ENCODE results near the gene BPIFB1. TPM values are rescaled to one million over a fixed set of nuclear protein-coding genes. Genes with fewer than 3 reads are reported as not detected.
A peak's percentile ranks its signal among the peaks of the same experiment; 100 is the strongest.

Gene BPIFB1
- total and polyA plus RNA-seq, 2 of the 13 experiments (the other 11 are each of a cell fraction or from before 2014, with no cell fraction given), result 0.82 to 4.4 TPM

GRCh38 chr20:33276303-33277113 lies 6.5 kb upstream of the BPIFB1 start (continued):
- peak; percentile 60; the same call in 1 of the 2 replicates for TF ChIP-seq THAP9 (CRISPR knock-in tag; IDR thresholded peaks at IDR 0.05; ENCODE audit: borderline replicate concordance)
- TF ChIP-seq SPEN (CRISPR knock-in tag; IDR thresholded peaks at IDR 0.05; ENCODE audit: low read depth), result no peak
- no peak for TF ChIP-seq ZSCAN25 (CRISPR knock-in tag; IDR thresholded peaks at IDR 0.05)
- TF ChIP-seq ZFP91 (CRISPR knock-in tag; IDR thresholded peaks at IDR 0.05; ENCODE audit: borderline replicate concordance), result peak; percentile 57; the same call in 1 of the 2 replicates
- no peak for TF ChIP-seq IRF2 (CRISPR knock-in tag; IDR thresholded peaks at IDR 0.05)
- peak; percentile 100 for TF ChIP-seq ZMYM3 (CRISPR knock-in tag; IDR thresholded peaks at IDR 0.05)
- TF ChIP-seq ZNF672 (CRISPR knock-in tag; IDR thresholded peaks at IDR 0.05), result no peak
- peak; percentile 22; the same call in 1 of the 2 replicates for TF ChIP-seq ARID4A (CRISPR knock-in tag; IDR thresholded peaks at IDR 0.05; ENCODE audit: borderline replicate concordance)
- peak; percentile 44; the same call in 1 of the 2 replicates for TF ChIP-seq FOXO1 (CRISPR knock-in tag; IDR thresholded peaks at IDR 0.05)
- 0 out of 2 replicates have a peak, but pooled peaks have one; percentile 65 for TF ChIP-seq PCBP1 (IDR thresholded peaks at IDR 0.05; ENCODE audit: borderline replicate concordance, low read depth, low read length)
- no peak for TF ChIP-seq YEATS4 (CRISPR knock-in tag; IDR thresholded peaks at IDR 0.05; ENCODE audit: borderline replicate concordance)
- TF ChIP-seq DRAP1 (CRISPR knock-in tag; IDR thresholded peaks at IDR 0.05), result peak; percentile 43; the same call in 1 of the 2 replicates
- TF ChIP-seq FOXA3 (CRISPR knock-in tag; IDR thresholded peaks at IDR 0.05), result 0 out of 2 replicates have a peak, but pooled peaks have one; percentile 21
- TF ChIP-seq ZNF260 (CRISPR knock-in tag; IDR thresholded peaks at IDR 0.05; ENCODE audit: borderline replicate concordance, low read depth), result no peak
- TF ChIP-seq GABPB1 (CRISPR knock-in tag; IDR thresholded peaks at IDR 0.05), result peak; percentile 40; the same call in 1 of the 2 replicates

All from HepG2 (cell line).